Suppressor macrophage treated with lipopolysaccharide for 4 hours (primary cell): ENCODE results near the gene NMU.
A peak's percentile ranks its signal among the peaks of the same experiment; 100 is the strongest.
"Not testable (repeated sequence)": the region's sequence is repeated elsewhere in the genome, so short reads cannot be mapped to it uniquely, and the experiment has no call there.

Source experiments
- DNase-seq: peaks from one replicate; pipeline ENCODE4 v3.0.0-alpha.2; 2020

The NMU gene, protein sequence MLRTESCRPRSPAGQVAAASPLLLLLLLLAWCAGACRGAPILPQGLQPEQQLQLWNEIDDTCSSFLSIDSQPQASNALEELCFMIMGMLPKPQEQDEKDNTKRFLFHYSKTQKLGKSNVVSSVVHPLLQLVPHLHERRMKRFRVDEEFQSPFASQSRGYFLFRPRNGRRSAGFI

DNA sequence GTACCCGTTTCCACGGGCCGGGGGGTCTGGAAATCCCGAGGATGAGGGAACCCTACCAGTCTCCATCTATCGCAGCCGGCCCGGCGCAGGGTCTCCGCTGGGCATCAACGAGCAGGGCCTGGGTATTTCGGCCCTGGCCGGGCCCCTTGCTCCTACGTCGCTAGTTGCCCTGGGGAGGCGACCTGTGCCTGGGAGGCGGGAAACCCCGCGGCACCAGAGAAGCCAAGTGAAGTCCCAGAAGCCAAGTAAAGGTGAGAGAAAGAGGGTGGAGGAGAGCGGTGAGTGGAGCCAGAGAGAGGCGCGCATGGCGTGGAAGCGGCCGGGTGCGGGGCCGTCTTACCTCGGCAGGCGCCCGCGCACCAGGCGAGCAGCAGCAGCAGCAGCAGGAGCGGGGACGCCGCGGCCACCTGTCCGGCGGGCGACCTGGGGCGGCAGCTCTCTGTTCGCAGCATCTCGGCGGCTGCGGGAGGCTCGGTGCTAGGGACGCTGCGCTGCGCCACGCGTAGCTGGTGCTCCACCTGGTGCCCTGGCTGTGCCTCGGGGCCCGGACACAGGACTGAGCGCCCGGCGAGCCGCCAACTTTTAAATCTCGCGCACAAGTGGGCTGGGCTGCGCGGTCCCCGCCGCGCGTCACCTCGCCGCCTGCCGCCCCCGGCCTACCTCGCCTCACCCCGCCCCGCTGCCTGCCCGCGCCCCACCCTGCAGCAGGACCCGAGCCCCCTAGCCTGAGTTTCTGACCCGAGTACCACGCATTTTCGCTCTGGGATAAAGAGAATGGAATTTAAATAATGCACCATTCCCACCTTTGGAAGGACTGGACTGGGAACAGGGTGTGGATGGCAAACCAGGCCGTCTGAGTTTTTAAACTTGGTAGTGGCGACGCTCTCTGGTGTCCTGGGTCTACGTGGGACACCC lies at the start of gene NMU:
TSS of gene NMU (minus strand) at position 558 of the 915 bp plus-strand sequence. CDS start at position 452, 106 bp downstream.
- DNase-seq = peak; percentile 18

DNA sequence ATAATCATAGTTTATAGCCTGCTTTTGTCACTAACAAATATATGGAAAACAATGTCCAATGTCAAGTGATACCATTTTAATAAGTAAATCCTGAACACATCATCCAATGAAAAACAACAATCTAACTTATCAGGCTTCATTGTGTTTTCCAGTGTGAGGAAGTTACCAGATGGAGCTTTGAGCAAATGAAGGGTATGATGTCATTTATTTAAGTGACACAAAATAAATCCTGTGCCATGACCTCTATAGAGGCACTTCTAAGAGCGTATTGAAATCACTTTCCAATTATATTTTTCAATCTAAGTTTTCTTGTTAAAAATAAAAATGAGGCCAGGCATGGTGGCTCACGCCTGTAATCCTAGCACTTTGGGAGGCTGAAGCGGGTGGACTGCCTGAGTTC lies 48.2 kb upstream of the NMU start:
- DNase-seq = no peak

DNA sequence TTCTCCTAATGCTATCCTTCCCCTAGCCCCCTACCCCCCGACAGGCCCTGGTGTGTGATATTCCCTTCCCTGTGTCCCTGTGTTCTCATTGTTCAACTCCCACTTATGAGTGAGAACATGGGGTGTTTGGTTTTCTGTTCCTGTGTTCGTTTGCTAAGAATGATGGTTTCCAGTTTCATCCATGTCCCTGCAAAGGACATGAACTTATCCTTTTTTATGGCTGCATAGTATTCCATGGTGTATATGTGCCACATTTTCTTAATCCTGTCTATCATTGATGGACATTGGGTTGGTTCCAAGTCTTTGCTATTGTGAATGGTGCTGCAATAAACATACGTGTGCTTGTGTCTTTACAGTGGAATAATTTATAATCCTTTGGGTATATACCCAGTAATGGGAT lies 46.7 kb upstream of the NMU start:
- not testable (repeated sequence) for DNase-seq

DNA sequence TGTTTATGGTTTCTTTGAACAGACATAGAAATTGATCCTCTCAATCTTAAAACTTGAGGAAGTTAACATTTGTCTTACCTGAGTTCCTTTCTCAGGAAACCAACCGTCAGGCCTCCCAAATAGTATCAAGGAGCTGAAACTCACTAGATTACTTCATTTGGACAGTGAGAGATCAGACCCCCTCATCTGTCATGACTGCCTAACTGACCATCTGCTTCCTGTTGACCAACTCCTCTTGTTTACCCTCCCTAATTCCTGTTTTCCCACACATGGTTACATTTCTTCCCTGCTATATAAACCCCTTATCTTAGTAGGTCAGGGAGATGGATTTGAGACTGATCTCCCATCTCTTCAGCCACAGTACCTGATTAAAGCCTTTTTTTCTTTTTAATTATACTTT lies 46.2 kb upstream of the NMU start:
- no peak for DNase-seq

DNA sequence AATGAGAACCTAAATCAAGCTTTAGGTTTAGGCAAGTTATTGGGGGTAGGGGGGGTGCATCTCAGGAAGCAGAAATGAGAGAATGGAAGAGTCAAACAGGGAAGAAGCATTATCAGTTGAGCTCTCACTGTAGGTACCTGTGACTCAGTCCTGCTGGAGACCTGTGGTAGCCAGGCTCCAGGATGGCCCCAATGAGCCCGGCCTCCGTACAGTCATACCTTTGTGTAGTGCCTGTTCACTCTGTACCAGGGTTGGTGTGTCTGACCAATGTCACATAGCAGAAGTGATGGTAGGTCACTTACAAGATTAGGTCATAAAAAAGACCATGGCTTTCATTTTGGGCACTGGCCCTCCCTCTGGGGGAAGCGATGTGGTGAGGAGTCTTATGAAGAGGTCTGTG lies 45.3 kb upstream of the NMU start:
- no peak for DNase-seq

DNA sequence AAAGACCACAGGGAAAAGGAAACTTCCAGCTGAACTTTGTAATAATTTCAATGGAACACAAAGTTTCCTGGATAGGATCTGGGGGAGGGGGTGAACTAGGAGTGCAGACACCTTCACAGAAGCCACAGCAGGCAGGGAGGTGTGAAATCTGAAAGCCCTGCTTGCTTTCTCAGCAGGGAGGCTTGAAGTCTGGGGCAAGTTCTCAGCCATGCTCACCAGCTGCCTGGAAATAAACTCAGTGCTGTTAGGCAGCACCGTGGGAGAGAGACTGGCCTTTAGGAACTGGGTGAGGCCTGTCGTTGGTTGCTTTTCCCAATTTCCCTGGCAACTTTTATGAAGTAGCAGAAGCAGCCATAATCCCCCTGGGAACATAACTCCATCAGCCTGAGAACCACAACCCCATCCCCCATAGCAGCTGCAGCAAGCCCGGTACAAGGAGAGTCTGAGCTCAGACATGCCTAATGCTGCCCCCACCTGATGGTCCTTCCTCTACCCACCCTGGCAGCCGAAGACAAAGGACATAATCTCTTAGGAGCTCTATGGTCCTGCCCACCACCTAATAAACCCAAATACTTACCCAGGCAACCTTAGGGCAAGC lies 39.2 kb upstream of the NMU start:
- DNase-seq = no peak

DNA sequence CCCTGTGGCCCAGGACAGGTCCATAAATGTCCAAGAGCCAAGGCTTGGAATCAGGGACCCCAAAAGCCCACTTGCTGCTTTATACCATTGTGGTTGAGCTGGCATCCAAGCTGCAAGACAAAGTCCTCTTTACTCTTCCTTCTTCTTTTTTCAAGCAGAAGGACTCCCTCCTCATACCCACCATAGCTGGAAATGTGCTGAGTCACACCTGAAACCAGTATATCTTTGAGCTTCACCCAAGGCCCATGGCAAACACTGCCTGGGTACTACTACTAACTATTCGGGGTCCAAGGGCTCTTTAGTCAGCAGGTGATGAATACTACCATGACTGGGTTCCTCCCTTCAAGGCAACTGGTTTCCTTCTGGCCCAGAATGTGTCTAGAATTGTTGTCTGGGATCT lies 37.3 kb upstream of the NMU start:
- DNase-seq = no peak

DNA sequence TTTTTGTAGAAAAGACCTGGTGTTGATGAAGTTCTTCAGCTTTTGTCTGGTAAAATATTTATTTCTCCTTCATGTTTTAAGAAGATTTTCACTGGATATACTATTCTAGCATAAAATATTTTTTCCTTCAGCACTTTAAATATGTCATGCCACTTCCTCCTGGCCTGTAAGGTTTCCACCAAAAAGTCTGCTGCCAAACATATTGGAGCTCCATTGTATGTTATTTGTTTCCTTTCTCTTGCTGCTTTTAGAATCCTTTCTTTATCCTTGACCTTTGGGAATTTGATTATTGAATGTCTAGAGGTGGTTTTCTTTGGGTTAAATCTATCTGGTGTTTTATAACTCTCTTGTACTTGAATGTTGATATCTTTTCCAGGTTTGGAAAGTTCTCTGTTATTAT lies 35.6 kb upstream of the NMU start:
- no peak for DNase-seq

DNA sequence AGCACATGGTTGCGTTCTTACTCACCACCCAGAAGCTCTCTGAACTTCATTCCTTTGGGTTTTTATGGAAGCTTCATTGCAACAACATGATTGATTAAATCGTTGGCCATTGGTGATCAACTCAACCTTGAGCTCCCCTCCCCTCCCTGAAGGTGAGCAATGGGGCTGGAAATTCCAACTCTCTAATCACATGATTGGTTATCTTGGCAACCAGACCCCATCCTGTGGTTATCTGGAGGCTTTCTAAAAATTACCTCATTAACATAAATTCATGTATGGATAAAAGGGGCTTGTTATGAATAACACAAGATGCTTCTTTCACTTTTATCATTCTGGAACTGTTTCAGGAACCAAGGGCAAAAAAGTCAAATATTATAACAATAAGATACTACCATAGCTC lies 34.6 kb upstream of the NMU start:
- no peak for DNase-seq

DNA sequence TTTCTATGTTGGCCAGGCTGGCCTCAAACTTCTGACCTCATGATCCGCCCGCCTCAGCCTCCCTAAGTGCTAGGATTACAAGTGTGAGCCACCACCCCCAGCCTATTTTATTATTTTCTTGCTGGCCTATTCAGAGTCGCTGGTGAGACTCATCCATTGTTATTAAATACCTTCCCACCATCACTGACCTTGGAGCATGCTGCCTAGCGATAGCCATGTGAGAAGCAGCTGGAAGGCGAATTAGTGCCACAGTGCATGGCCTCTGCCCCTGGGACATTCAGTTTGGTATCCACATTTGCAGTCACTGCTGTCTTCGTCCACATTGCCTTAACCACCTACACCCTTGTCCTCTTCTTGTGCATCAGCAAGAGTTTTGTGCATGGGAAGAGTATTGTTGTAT lies 32.4 kb upstream of the NMU start:
- no peak for DNase-seq

DNA sequence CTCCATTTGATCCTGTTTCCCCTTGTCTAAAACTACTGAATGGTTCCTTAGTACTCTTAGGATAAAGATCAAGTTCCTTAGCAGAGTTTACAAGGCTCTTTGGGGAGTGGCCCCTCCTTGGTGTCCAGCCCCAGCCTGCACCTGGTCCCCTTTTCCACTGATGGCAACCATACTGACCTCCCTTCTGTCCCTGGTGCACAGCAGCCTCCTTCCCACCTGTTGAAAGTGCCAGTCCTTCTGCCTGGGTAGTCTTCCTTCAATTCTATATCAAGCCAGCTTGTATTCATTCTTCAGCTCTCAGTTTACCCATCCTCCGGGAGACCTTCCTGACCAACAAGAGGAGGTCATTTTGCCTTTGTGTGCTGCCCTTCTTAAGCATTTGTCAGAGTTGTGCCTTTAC lies 30.4 kb upstream of the NMU start:
- no peak for DNase-seq

DNA sequence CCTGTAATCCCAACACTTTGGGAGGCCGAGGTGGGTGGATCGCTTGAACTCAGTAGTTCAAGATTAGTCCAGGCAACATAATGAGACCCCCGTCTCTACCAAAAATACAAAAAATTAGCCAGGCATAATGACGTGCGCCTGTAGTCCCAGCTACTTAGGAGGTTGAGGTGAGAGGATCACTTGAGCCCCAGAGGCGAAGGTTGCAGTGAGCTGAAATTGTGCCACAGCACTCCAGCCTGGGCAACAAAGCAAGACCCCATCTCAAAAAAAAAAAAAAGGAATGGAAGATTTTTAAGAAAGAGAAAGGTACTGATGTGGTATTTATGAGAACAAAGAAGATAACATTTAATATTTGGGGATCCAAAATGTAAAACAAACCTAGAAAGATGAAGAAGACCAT lies 27.0 kb upstream of the NMU start:
- DNase-seq = no peak

DNA sequence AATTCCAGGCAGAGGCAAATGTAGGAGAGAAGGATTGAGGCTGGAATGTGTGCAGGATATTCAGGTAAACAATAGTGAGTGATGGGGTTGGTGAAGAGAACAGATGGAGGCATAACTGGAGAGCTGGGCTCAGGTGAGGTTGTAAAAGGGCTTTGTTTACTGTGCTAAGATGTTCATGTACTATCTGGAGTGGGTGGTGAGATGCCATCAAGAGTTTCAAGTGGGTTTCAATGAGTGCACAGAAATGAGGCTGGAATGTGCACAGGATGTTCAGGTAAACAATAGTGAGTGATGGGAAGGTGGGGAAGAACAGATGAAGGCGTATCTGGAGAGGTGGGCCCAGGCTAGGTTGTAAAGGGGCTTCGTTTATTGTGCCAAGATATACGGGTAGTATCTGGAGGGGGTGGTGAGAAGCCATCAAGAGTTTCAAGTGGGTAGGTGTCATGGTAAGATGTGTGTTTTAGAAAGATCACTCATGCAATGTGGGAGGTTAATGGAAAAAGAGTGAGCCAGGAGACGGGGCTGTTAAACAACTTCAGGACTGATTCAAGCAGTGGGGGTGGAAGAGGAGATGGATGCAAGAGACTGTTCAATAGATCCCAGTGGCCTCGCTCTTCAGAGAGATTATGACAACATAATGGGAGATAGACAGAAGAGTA lies 25.4 kb upstream of the NMU start:
- no peak for DNase-seq

DNA sequence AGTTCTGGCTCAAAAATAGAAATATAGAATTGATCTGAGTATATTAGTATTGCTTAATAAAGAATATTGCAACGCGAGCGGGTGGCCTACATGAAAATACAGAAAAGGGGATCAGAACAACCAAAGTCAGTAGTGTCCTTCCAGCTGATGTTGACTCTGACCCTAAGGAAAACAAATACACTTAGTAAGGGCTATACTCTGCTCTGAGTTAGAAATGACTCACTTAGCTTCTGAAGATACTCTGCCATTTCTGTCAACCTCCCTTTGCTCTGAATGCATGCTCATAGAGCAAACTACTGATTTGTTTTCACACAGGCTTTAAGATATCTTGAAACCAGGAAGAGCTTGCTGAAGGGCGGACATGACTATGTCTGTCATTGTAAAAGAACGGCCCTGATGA lies 22.6 kb upstream of the NMU start:
- DNase-seq = no peak

DNA sequence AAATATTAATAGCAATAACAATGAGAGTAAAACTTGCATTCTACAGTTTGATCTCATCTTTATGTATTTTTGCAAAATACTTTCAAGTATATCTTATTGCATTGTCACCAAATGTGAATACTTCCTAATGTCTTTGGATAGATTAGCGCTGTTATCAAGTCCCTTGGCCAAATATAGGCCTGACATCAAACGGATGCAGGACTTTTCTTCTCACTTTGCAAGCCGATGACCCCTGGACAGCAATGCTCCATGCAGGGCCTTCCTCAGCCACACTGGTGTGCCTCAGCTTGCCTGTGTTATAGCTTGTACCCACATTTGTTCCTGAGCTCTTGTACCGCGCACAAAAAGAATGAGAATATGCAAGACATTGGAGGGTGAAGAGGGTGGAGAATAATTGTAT lies 18.0 kb upstream of the NMU start:
- DNase-seq = no peak

DNA sequence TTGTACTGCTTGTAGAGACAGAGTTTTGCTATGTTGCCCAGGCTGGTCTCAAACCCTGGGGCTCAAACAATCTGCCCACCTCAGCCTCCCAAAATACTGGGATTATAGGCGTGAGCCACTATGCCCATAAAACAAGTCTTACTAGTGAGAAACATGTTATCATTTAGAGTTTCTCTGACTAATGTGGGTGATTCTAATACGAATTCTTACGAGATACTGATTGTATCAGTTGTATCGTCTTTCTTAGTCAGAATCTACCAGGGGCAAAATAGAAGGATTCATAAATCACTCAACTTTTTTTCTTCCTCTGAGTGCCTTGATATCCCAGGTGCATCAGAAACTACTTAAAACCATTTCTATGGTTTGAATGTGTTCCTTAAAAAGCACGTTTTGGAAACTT lies 14.4 kb upstream of the NMU start:
- no peak for DNase-seq

DNA sequence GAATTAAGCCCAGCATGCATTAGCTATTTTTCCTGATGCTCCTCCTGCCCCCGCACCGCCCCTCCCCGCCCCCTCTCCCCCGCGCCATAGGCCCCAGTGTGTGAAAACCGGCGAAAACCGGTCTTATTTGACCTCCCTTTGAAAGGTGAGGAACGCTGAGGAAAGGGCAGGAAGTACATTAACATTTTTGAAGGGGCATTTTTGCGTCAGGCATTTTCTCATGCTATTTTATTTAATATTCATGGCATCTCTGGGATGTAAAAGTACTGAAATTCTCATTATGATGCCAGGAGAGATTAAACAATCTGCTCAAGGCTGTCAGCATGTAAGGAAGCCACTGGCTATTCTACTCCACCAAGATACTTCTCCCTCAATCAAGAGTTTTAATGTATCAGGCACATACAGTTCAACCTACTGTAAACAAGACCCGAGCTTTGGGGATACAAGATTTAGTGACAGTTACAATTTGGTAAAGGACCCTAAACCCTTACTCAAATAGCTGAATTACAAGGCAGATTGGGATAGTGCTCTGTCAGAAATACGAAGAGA lies 1.2 kb upstream of the NMU start:
- DNase-seq = no peak

DNA sequence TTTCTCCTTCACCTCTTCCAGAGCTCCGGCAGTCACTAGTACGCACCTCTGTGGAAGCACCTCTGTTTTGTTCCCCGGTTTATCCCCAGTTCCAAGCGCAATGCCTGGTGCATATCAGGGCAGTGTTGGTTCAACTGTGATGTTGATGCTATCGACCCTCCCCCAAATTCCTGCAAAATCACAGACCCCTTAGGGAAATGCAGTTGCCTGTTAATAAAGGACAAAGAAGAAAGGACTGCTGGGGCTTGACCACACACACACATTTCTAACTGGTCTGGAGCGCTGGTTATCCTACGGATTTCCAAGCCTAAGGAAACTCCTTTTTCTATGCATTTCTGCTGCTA lies 530 bp upstream of the NMU start:
- no peak for DNase-seq

DNA sequence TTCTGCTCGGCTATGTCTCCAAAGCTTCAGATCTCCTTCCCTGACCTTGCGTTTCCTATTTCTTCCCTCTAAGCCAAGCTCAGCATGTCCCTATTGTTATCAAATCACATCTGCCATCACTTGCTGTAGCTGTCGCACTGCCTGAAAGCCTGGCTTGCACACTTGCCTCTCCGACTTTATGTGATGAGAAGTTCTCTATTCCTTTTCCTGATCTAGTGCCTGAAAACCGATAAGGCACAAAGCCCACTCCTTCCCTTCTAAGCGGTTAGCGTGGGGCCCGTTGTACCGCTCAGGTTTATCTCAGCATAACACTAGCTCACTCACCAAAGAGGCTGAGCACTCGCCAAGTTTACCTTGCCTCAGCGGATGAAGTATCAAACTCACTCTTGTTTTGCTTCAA lies 816 bp downstream of the NMU start:
- no peak for DNase-seq

DNA sequence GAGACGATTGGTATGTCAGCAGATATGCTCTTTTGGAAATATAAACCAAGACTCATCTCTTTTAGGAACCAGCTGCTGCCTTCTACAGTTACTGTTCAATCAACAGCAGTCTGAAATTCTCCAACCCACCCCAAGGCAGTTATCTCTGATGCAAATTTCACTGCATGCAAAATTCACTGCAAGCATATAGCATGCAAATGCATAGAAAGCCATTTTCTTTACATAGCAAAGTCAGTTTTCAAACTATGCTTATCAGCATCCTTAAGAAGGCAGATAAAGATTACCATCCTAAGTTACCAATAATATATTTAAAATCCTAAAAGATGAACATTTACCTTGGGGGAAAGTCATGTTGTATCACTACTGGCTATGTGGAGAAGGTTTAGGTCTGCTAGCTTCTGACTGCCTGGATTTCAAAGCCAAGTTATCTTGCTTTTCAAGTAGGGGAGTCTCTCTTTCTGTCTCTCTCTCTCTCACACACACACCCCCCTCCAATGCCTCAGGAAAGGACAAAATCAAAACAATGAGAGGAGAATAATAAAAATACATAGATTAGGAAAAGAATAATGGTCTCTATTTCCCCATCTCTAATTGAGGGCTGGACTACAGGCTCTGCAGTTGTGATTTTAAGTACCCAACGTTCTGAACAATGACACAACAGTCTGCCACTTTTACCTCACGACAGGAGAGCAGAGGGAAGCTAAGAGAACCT lies 1.5 kb downstream of the NMU start:
- no peak for DNase-seq

DNA sequence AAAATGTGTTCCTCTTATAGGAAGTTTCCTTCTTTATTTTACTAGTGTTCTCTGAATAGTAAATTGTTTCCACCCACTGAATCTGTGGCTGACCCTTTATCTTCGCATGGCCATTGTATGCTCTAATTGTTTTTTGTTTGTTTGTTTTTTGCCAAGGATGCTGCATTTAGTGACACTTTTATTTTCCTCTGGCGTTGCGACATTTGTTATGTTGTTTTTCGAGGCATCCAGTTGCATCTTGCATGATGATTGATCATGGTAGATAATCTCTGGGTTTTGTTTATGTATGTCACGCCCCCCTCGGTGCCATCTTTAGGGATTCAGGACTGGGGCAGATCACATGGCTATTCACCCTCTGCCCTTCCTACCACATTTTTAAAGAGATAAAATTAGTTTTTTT lies 2.2 kb downstream of the NMU start:
- no peak for DNase-seq

DNA sequence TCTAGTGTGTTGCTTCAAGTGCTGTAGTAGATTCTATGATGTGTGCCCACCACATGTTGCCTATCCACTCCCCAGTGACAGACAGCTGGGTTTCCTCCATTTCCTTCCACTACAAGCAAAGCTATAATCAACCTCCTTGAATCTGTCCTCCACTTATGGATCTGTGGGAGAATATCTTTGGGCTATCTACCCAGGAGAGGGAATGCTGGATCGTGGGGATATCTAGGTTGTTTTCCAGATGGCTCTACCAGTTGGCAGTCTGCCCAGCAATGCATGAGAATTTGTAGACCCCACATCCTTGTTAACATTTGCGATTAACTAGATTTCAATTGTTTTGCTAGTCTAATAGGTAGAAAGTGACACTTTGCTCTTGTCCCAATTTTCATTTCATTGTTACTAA lies 10.3 kb downstream of the NMU start:
- DNase-seq = no peak

DNA sequence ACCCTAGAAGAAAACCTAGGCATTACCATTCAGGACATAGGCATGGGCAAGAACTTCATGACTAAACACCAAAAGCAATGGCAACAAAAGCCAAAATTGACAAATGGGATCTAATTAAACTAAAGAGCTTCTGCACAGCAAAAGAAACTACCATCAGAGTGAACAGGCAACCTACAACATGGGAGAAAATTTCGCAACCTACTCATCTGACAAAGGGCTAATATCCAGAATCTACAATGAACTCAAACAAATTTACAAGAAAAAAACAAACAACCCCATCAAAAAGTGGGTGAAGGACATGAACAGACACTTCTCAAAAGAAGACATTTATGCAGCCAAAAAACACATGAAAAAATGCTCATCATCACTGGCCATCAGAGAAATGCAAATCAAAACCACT lies 12.0 kb downstream of the NMU start:
- DNase-seq = not testable (repeated sequence)
